T-helper 9 cell (primary cell): ENCODE measurements around the gene C11orf42.

Experiments
- DNase-seq: peaks from one replicate; pipeline ENCODE4 v3.0.0-alpha.2; 2020

The C11orf42 gene

GRCh38 chr11:6260207-6260726 lies 54.9 kb downstream of the C11orf42 start:
- no peak for DNase-seq
